ENCODE data around the gene PRSS36. TPM values are rescaled to one million over a fixed set of nuclear protein-coding genes. Genes with fewer than 3 reads are reported as not detected.

PRSS36 gene
- total RNA-seq, 1 experiment from 2014 or later: 1.6 TPM

DNA sequence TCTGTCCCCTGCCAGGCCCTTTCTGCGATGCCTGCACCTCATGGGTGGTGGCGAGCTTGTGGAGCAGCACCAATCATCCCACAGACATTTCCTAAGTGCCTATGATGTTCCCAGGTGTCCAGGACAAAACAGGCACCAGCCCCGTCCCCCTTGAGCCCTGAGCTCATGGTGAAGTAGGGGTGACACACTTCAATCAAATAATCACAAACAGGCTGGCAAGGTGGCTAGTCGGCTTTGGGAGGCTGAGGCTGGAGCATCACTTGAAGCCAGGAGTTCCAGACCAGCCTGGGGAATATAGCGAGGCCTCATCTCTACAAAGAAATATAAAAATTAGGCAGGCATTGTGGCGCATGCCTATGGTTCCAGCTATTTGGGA lies 13.6 kb downstream of the PRSS36 start:
- H3K4me3 Mint-ChIP-seq (ENCODE audit: low read depth, unreplicated experiment): peak overlapping the region; percentile 93
- BruUV-seq (replicated peaks): no TSS peak
- peaks cover 74% of the 10 kb centered on the region for H3K4me1 Mint-ChIP-seq (ENCODE audit: low read depth, unreplicated experiment)
- H3K27ac Mint-ChIP-seq (ENCODE audit: unreplicated experiment): peak overlapping the region; percentile 6
- peaks cover 69% of the 10 kb centered on the region for H3K36me3 Mint-ChIP-seq (ENCODE audit: insufficient read depth, unreplicated experiment)
- TF ChIP-seq, protein P1, sequence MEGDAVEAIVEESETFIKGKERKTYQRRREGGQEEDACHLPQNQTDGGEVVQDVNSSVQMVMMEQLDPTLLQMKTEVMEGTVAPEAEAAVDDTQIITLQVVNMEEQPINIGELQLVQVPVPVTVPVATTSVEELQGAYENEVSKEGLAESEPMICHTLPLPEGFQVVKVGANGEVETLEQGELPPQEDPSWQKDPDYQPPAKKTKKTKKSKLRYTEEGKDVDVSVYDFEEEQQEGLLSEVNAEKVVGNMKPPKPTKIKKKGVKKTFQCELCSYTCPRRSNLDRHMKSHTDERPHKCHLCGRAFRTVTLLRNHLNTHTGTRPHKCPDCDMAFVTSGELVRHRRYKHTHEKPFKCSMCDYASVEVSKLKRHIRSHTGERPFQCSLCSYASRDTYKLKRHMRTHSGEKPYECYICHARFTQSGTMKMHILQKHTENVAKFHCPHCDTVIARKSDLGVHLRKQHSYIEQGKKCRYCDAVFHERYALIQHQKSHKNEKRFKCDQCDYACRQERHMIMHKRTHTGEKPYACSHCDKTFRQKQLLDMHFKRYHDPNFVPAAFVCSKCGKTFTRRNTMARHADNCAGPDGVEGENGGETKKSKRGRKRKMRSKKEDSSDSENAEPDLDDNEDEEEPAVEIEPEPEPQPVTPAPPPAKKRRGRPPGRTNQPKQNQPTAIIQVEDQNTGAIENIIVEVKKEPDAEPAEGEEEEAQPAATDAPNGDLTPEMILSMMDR (IDR thresholded peaks at IDR 0.05; ENCODE audit: unreplicated experiment): no peak
- no peak for DNase-seq
- CTCF ChIA-PET: interaction anchor here (1.0 to 3.8 kb wide), 2 partner anchors 19 to 43 kb away, joined by 3 to 18 read pairs; partner anchors contain the start of gene KAT8
- intact Hi-C loops (cut with micrococcal nuclease; ENCODE audit: unreplicated experiment): no loop called here
- H3K9me3 Mint-ChIP-seq (ENCODE audit: low read depth, unreplicated experiment): no peaks in the 10 kb centered on the region
- H3K27me3 Mint-ChIP-seq (ENCODE audit: unreplicated experiment): no peaks in the 10 kb centered on the region

DNA sequence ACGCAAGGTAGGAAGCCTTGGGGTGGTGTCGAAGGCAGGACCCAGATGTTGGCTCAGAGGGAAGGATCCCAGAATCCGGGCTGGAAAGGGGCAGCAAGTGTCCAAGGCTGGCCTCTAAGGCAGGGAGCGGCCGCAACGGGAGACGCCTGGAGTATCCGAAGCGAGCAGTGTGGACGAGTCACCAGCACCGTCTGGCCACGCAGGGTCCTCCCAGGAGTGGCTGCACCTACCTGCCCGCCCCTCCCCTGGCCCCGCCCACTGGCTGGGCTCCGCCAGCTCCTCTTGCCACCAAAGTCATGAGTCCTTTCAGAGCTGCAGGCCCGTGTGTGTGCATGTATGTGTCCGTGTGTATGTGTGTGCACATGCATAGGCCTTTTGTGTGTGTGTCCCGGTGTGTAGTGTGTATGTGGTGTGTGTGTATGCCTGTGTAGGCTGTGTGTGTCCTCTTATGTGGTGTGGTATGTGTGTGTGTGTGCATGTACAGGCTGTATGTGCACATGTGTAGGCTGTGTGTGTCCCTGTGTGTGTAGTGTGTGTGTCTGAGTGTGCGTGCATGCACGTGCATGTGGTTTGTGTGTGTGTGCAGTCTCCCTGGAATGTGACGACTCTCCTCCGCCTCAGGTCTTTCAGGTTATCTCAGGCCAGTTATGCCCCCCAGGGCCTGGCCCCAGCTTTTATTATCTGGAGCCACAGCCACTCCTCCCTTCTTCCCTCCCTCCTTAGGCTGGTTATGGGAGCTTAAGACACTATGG lies 14.2 kb downstream of the PRSS36 start, which contains the start of gene PRSS8:
TSS of gene PRSS8 (minus strand) at position 193 of the 752 bp plus-strand sequence. CDS start 229 bp downstream, outside the sequence.
- no TSS peak for BruUV-seq (replicated peaks)
- Mint-ChIP-seq H3K27me3 (ENCODE audit: unreplicated experiment) (no peaks in the 10 kb centered on the region), H3K36me3 (ENCODE audit: insufficient read depth, unreplicated experiment) (peaks cover 72% of the 10 kb centered on the region), H3K4me1 (ENCODE audit: low read depth, unreplicated experiment) (peaks cover 74% of the 10 kb centered on the region), H3K4me3 (ENCODE audit: low read depth, unreplicated experiment) (peak within 1 kb of the TSS; percentile 93), H3K9me3 (ENCODE audit: low read depth, unreplicated experiment) (no peaks in the 10 kb centered on the region), H3K27ac (ENCODE audit: unreplicated experiment) (peak within 1 kb of the TSS; percentile 6)
- TF ChIP-seq, protein P1 (IDR thresholded peaks at IDR 0.05; ENCODE audit: unreplicated experiment): no peak
- CTCF ChIA-PET: interaction anchor here (0.6 to 3.8 kb wide), 5 partner anchors 18 to 186 kb away, joined by 3 to 18 read pairs (median 3); partner anchors contain the start of genes HSD3B7 and KAT8
- DNase-seq: peak; percentile 91
- intact Hi-C loops (cut with micrococcal nuclease; ENCODE audit: unreplicated experiment): loop anchor here (2.0 kb wide), 1 partner anchor 19 kb away; the partner anchor contains the start of gene KAT8

DNA sequence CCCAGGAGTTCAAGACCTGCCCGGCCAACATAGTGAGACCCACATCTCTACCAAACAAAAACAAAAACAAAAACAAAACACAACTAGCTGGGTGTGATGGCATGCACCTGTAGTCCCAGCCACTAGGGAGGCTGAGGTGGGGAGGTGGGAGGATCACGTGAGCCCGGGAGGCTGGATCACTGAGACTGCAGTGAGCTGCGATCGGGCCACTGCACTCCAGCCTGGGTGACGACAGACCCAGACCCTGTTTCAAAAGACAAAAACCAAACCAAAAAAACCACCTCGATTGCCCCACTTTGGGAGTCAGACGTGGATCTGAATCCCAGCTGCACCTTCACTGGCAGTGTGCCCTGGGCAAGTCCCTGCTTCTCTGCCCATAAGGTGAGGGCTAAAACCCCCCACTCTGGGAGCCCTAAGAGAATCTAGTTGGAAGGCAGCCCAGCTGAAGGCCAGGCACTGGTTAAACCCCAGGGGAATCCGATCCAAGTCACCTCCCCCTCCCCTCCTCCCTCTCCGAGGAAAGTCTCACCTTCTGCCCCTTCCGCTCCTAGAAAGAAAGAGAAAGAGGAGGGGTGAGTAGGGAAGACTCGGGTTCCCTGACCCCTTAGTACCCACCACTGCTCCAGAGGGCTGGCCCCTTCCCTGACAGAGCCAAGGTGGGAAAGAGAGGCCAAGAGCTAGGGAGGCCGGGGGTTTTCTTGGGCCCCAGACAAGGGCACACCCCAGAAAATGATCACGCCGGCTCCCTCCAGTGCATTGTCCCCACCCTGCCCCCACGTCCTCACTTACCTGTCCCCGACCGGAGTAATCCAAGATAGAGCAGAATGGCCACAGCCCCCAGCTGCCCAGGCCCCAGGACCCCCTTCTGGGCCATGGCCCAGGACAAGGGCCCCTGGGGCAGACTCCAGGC lies 15.0 kb downstream of the PRSS36 start:
- peak; percentile 79 for DNase-seq
- TF ChIP-seq, protein P1 (IDR thresholded peaks at IDR 0.05; ENCODE audit: unreplicated experiment): no peak
- Mint-ChIP-seq H3K4me3 (ENCODE audit: low read depth, unreplicated experiment) (peak overlapping the region; percentile 93), H3K4me1 (ENCODE audit: low read depth, unreplicated experiment) (peaks cover 74% of the 10 kb centered on the region), H3K36me3 (ENCODE audit: insufficient read depth, unreplicated experiment) (peaks cover 78% of the 10 kb centered on the region), H3K27ac (ENCODE audit: unreplicated experiment) (peak overlapping the region; percentile 6), H3K27me3 (ENCODE audit: unreplicated experiment) (no peaks in the 10 kb centered on the region), H3K9me3 (ENCODE audit: low read depth, unreplicated experiment) (no peaks in the 10 kb centered on the region)
- BruUV-seq (replicated peaks): TSS peak; percentile 68
- intact Hi-C loops (cut with micrococcal nuclease; ENCODE audit: unreplicated experiment): loop anchor here (2.0 kb wide), 1 partner anchor 18 kb away; the partner anchor contains the start of gene KAT8
- CTCF ChIA-PET: interaction anchor here (0.6 to 3.8 kb wide), 7 partner anchors 18 to 324 kb away, joined by 3 to 18 read pairs (median 3); partner anchors contain the start of genes ARMC5, HSD3B7 and KAT8

DNA sequence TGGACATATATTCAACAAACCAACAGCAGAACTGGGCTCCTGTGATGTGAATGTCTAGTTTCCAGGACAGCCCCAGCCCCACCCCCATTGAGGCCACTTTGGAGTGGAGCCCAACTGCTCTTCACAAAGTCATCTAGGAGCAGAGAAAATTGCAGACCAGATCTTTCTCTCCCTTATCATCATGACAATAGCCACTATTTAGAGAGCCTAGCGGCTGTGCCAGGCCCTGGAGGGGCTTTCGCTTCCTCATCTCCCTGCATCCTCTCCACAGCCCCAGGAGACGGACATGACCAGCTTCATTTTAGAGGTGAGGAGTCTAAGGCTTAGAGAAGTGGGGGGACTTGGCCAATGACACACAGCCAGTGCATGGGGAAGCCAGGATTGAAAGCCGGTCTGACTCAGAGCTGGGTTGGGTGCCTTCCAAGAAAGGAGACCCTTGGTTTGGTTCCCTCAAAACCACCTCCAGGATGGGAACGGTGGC lies 15.7 kb downstream of the PRSS36 start:
- Mint-ChIP-seq H3K4me1 (ENCODE audit: low read depth, unreplicated experiment) (peaks cover 77% of the 10 kb centered on the region), H3K27ac (ENCODE audit: unreplicated experiment) (peak overlapping the region; percentile 6), H3K9me3 (ENCODE audit: low read depth, unreplicated experiment) (no peaks in the 10 kb centered on the region), H3K27me3 (ENCODE audit: unreplicated experiment) (no peaks in the 10 kb centered on the region), H3K4me3 (ENCODE audit: low read depth, unreplicated experiment) (peak overlapping the region; percentile 93), H3K36me3 (ENCODE audit: insufficient read depth, unreplicated experiment) (peaks cover 83% of the 10 kb centered on the region)
- peak; percentile 56 for DNase-seq
- intact Hi-C loops (cut with micrococcal nuclease; ENCODE audit: unreplicated experiment): loop anchor here (2.0 kb wide), 1 partner anchor 17 kb away; the partner anchor contains the start of gene KAT8
- CTCF ChIA-PET: interaction anchor here (0.9 to 3.8 kb wide), 3 partner anchors 17 to 325 kb away, joined by 3 to 18 read pairs (median 3); partner anchors contain the start of genes ARMC5, HSD3B7 and KAT8
- TF ChIP-seq, protein P1 (IDR thresholded peaks at IDR 0.05; ENCODE audit: unreplicated experiment): no peak
- no TSS peak for BruUV-seq (replicated peaks)
